Cardiac muscle cell (in vitro differentiated cells and primary cell): ENCODE results near the gene EFNA5. TPM values are rescaled to one million over a fixed set of nuclear protein-coding genes. Genes with fewer than 3 reads are reported as not detected.

Experiments used
- DNase-seq, 2 donors: peaks; one replicate each; pipeline versions ENCODE4 v3.0.0 to v3.0.0-alpha.2; 2010 to 2017; ENCODE audit warnings: low read depth in 1 of 2, low spot score in 1 of 2
- H3K27ac ChIP-seq: fragments of 200-600 bp; sonication (generic); 2 replicates; pipeline ENCODE4 v1.5.1; 2016
- H3K27me3 ChIP-seq: fragments of 200-600 bp; sonication (generic); 2 replicates; pipeline ENCODE4 v1.6.0; 2016; ENCODE audit warnings: control low read depth
- H3K36me3 ChIP-seq: fragments of 200-600 bp; sonication (generic); 2 replicates; pipeline ENCODE4 v1.5.1; 2016; ENCODE audit warnings: control low read depth
- H3K4me1 ChIP-seq: fragments of 200-600 bp; sonication (generic); 2 replicates; pipeline ENCODE4 v1.8.1; 2017; ENCODE audit warnings: low read depth, mild to moderate bottlenecking, mixed run types
- H3K4me3 ChIP-seq: fragments of 200-600 bp; sonication (generic); 2 replicates; pipeline ENCODE4 v1.5.1; 2016; ENCODE audit warnings: mild to moderate bottlenecking
- H3K9me3 ChIP-seq: fragments of 200-600 bp; sonication (generic); 2 replicates; pipeline ENCODE4 v1.5.1; 2017; ENCODE audit warnings: low read depth, mild to moderate bottlenecking, control low read depth
- polyA plus RNA-seq: library from polyadenylated mRNA; unstranded; fragments of >200 nt; fragmentation: Nextera tagmentation; extraction: Ambion mirVana; gene quantifications from 2 replicates; pipeline ENCODE4 v1.2.1, GENCODE V29; 2016
- total RNA-seq: library from RNA; depleted of rRNA; stranded (reverse); fragments of >200 nt; gene quantifications from 2 replicates; pipeline ENCODE4 v1.2.3, GENCODE V29; 2016
- TF ChIP-seq, protein P1 (sequence below): IDR thresholded peaks from 2 replicates; pipeline ENCODE4 v1.5.1; 2012; ENCODE audit warnings: low read depth, mild to moderate bottlenecking, low read length

Gene EFNA5
- total and polyA plus RNA-seq, 2 experiments from 2014 or later: 4.5 to 12.0 TPM

DNA sequence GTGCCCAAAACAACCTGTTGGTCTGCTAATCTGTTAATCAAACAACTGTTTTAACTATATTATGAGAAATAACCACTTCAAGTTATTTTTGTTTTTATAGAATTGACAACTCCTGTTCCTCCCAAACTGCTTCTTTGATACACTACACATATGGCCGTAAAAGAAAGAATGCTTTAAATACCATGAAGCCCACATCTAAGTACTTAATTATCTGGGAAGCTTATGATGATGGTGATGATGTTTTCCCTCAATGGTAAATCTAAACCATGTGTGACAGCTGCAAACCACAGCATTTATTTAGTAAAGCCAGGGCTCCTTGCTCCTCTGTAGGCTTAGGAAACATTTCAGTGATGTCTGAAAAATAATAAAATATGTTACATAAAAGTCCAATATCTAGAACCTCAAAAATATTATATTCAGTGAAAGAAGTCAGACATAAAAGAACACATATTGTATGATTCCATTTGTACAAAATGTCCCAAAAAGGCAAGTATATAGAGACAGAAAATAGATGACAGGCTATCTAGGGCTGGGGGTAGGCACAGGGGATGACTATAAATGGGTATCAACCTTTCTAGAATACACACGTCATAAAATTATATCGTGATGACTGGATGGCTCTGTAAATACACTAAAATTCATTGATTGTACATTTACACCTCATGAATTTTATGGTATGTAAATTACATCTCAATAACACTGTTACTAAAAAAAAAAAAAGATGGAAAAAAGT is 154.1 kb downstream of the EFNA5 start:
- TF ChIP-seq, protein P1, sequence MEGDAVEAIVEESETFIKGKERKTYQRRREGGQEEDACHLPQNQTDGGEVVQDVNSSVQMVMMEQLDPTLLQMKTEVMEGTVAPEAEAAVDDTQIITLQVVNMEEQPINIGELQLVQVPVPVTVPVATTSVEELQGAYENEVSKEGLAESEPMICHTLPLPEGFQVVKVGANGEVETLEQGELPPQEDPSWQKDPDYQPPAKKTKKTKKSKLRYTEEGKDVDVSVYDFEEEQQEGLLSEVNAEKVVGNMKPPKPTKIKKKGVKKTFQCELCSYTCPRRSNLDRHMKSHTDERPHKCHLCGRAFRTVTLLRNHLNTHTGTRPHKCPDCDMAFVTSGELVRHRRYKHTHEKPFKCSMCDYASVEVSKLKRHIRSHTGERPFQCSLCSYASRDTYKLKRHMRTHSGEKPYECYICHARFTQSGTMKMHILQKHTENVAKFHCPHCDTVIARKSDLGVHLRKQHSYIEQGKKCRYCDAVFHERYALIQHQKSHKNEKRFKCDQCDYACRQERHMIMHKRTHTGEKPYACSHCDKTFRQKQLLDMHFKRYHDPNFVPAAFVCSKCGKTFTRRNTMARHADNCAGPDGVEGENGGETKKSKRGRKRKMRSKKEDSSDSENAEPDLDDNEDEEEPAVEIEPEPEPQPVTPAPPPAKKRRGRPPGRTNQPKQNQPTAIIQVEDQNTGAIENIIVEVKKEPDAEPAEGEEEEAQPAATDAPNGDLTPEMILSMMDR: no peak
- DNase-seq: peak in 1 of 2 donors; percentile 40
- Histone ChIP-seq H3K4me1 (peaks cover 25% of the 10 kb centered on the region), H3K27ac (no peak overlapping the region), H3K27me3 (no peaks in the 10 kb centered on the region), H3K9me3 (no peaks in the 10 kb centered on the region), H3K4me3 (no peak overlapping the region), H3K36me3 (no peaks in the 10 kb centered on the region)

GRCh38 chr5:107515521-107516080 is 155.1 kb downstream of the EFNA5 start:
- DNase-seq: no peak
- Histone ChIP-seq H3K4me1 (peaks cover 22% of the 10 kb centered on the region), H3K4me3 (no peak overlapping the region), H3K27me3 (no peaks in the 10 kb centered on the region), H3K9me3 (no peaks in the 10 kb centered on the region), H3K36me3 (no peaks in the 10 kb centered on the region), H3K27ac (no peak overlapping the region)
- TF ChIP-seq, protein P1: no peak

DNA sequence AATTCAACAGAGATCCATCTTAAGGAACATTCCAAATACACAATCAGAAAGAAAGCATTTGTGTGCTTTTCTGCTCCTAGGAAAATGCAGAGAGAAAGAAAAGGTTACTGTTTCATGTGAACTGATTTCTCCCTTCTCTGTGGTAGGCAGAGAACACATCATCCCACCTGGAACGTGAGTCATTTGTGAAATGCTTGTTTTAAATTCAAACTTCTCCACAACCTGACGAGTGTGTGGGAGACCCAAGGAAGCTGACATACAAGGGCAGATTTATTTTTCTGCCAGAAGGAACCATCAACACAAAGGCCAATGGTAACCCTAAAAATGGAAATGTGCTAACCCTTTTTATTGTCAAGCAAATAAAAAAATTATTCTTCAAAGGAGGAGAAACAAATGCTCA is 156.4 kb downstream of the EFNA5 start:
- TF ChIP-seq, protein P1: no peak
- DNase-seq: no peak
- Histone ChIP-seq H3K36me3 (no peaks in the 10 kb centered on the region), H3K9me3 (no peaks in the 10 kb centered on the region), H3K4me1 (peaks cover 10% of the 10 kb centered on the region), H3K4me3 (no peak overlapping the region), H3K27me3 (no peaks in the 10 kb centered on the region), H3K27ac (no peak overlapping the region)

- Histone ChIP-seq H3K27ac (no peak overlapping the region), H3K27me3 (no peaks in the 10 kb centered on the region), H3K4me3 (no peak overlapping the region), H3K4me1 (peaks cover 5% of the 10 kb centered on the region), H3K9me3 (no peaks in the 10 kb centered on the region), H3K36me3 (no peaks in the 10 kb centered on the region)
- TF ChIP-seq, protein P1: no peak
- DNase-seq: no peak
These were observed 157.2 kb downstream of the EFNA5 start for GRCh38 chr5:107513337-107514085.

DNA sequence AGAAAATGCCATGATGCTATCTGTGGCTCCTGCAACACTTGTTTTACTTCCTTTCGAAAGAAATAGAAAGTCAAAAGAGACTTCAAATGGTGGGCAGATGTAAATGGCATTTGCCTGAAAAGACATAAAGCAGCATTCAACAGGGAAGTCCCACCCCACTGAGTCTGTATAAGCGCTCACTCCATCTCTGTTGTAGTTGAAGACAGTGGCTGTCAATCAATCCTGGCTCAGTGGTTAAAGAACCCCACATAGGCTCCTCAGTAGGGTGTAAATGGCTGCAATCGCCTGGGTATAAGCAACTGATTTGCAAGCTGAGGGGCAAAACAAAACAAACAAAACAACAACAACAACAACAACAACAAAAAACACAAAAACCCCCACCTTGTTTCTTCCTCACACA is 158.7 kb downstream of the EFNA5 start:
- no peak for DNase-seq
- H3K27ac ChIP-seq: no peak overlapping the region
- H3K4me3 ChIP-seq: no peak overlapping the region
- H3K4me1 ChIP-seq: no peaks in the 10 kb centered on the region
- TF ChIP-seq, protein P1: no peak
- H3K9me3 ChIP-seq: no peaks in the 10 kb centered on the region
- no peaks in the 10 kb centered on the region for H3K36me3 ChIP-seq
- H3K27me3 ChIP-seq: no peaks in the 10 kb centered on the region
